Measurements from ENCODE around the gene GPAM. TPM values are rescaled to one million over a fixed set of nuclear protein-coding genes. Genes with fewer than 3 reads are reported as not detected.

GPAM gene
- total RNA-seq, 4 donors from 2014 or later, result 1.00 to 6.6 (median 5.8) TPM

DNA sequence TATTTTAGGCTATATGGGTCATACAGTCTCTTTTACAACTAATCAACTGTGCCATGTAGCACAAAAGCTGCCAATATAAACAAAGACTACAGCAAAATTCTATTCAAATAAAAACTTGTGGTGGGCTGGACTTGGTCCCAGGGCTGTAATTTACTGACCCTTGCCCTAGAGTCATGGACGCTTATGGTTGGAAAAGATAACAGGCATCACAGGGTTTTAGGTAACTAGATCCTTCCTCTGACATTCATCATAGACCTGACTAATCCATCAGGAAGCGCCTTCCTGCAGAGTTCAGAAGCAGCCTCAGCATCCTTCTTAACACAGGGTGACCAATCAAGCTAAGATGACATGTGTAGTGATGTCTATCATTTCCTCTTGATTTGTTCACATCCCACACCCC, 40.2 kb upstream of the GPAM start:
- Histone ChIP-seq H3K27me3 (no peaks in the 10 kb centered on the region), H3K27ac (no peak overlapping the region), H3K36me3 (no peaks in the 10 kb centered on the region), H3K4me3 (no peak overlapping the region), H3K9me3 (peaks cover 4 to 6% of the 10 kb centered on the region in 2 donors), H3K4me1 (peaks cover 0 to 4% (median 0%) of the 10 kb centered on the region in 4 donors)
- in situ Hi-C loops (cut with MboI; ENCODE audit: low pct_ligation_motif_present in 1 of 4, low pct_unique_long_range_greater_than_20kb in 1 of 4, low sequenced_read_pairs in 3 of 4) (no loop called here), intact Hi-C loops (cut with DNase I; ENCODE audit: low total_unique reads) (no loop called here)
- TF ChIP-seq POLR2AphosphoS5 (IDR thresholded peaks at IDR 0.05), result no peak
- TF ChIP-seq, protein P1, sequence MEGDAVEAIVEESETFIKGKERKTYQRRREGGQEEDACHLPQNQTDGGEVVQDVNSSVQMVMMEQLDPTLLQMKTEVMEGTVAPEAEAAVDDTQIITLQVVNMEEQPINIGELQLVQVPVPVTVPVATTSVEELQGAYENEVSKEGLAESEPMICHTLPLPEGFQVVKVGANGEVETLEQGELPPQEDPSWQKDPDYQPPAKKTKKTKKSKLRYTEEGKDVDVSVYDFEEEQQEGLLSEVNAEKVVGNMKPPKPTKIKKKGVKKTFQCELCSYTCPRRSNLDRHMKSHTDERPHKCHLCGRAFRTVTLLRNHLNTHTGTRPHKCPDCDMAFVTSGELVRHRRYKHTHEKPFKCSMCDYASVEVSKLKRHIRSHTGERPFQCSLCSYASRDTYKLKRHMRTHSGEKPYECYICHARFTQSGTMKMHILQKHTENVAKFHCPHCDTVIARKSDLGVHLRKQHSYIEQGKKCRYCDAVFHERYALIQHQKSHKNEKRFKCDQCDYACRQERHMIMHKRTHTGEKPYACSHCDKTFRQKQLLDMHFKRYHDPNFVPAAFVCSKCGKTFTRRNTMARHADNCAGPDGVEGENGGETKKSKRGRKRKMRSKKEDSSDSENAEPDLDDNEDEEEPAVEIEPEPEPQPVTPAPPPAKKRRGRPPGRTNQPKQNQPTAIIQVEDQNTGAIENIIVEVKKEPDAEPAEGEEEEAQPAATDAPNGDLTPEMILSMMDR (IDR thresholded peaks at IDR 0.05), result no peak
- TF ChIP-seq POLR2A (IDR thresholded peaks at IDR 0.05), result no peak
- no peak for TF ChIP-seq EP300 (IDR thresholded peaks at IDR 0.05; ENCODE audit: low read depth)
- DNase-seq, result no peak
- 42% methylated on average over 2 of the region's 2 CpGs; no CpG with 5 or more reads in 1 of the 2 donors for WGBS, 2 donors (ENCODE audit: low coverage in 1 of 2)

DNA sequence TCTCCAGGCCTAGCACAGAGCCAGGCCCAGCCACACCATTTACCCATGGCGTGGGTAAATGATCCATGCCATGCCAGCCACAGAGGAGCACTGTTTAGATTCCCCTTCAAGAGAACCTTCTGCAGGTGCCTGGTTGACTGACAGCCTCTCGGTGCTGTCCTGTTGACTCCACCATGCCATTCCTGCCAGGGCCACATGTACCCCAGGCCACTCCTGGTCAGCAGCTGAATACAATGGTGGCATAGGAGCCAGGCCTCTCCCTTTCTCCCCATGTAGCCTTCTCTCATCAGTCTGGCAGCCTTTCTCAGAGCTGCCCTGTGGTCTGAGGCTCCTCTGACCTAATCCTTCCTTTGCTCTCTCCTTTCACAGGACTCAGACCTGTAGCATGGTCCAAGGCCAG, 39.2 kb upstream of the GPAM start:
- whole genome bisulfite sequencing, 2 donors (ENCODE audit: low coverage in 1 of 2), result 90 to 91% methylated on average over 2 of the region's 2 CpGs
- H3K27me3 ChIP-seq, result no peaks in the 10 kb centered on the region
- H3K9me3 ChIP-seq, result peaks cover 4 to 6% of the 10 kb centered on the region in 2 donors
- no peaks in the 10 kb centered on the region for H3K36me3 ChIP-seq
- peaks cover 0 to 4% (median 0%) of the 10 kb centered on the region in 4 donors for H3K4me1 ChIP-seq
- H3K4me3 ChIP-seq, result no peak overlapping the region
- TF ChIP-seq POLR2AphosphoS5 (IDR thresholded peaks at IDR 0.05) (no peak), EP300 (IDR thresholded peaks at IDR 0.05; ENCODE audit: low read depth) (no peak), POLR2A (IDR thresholded peaks at IDR 0.05) (no peak)
- TF ChIP-seq, protein P1 (IDR thresholded peaks at IDR 0.05), result no peak
- in situ Hi-C loops (cut with MboI; ENCODE audit: low pct_ligation_motif_present in 1 of 4, low pct_unique_long_range_greater_than_20kb in 1 of 4, low sequenced_read_pairs in 3 of 4) (no loop called here), intact Hi-C loops (cut with DNase I; ENCODE audit: low total_unique reads) (no loop called here)
- DNase-seq, result no peak
- H3K27ac ChIP-seq, result no peak overlapping the region

GRCh38 chr10:112221545-112221944, 38.0 kb upstream of the GPAM start:
- intact Hi-C loops (cut with DNase I; ENCODE audit: low total_unique reads), result no loop called here
- Histone ChIP-seq H3K36me3 (no peaks in the 10 kb centered on the region), H3K4me3 (no peak overlapping the region), H3K4me1 (peaks cover 0 to 4% (median 0%) of the 10 kb centered on the region in 4 donors), H3K9me3 (peaks cover 4 to 6% of the 10 kb centered on the region in 2 donors), H3K27me3 (no peaks in the 10 kb centered on the region), H3K27ac (no peak overlapping the region)
- in situ Hi-C loops (cut with MboI; ENCODE audit: low pct_ligation_motif_present in 1 of 4, low pct_unique_long_range_greater_than_20kb in 1 of 4, low sequenced_read_pairs in 3 of 4), result no loop called here
- TF ChIP-seq EP300 (IDR thresholded peaks at IDR 0.05; ENCODE audit: low read depth), result no peak
- TF ChIP-seq, protein P1 (IDR thresholded peaks at IDR 0.05), result no peak
- 85 to 88% methylated on average over 3 of the region's 3 CpGs for WGBS, 2 donors (ENCODE audit: low coverage in 1 of 2)
- DNase-seq, result no peak

- Histone ChIP-seq H3K27ac (no peak overlapping the region), H3K4me3 (no peak overlapping the region), H3K27me3 (no peaks in the 10 kb centered on the region), H3K9me3 (peaks cover 4 to 6% of the 10 kb centered on the region in 2 donors), H3K36me3 (no peaks in the 10 kb centered on the region), H3K4me1 (peaks cover 0 to 4% (median 0%) of the 10 kb centered on the region in 4 donors)
- intact Hi-C loops (cut with DNase I; ENCODE audit: low total_unique reads), result no loop called here
- DNase-seq, result no peak
- in situ Hi-C loops (cut with MboI; ENCODE audit: low pct_ligation_motif_present in 1 of 4, low pct_unique_long_range_greater_than_20kb in 1 of 4, low sequenced_read_pairs in 3 of 4), result no loop called here
- WGBS, 2 donors (ENCODE audit: low coverage in 1 of 2), result 88% methylated on average over 2 of the region's 2 CpGs; no CpG with 5 or more reads in 1 of the 2 donors
- no peak for TF ChIP-seq POLR2AphosphoS5 (IDR thresholded peaks at IDR 0.05)
Measured at GRCh38 chr10:112218960-112219359, 35.4 kb upstream of the GPAM start.

DNA sequence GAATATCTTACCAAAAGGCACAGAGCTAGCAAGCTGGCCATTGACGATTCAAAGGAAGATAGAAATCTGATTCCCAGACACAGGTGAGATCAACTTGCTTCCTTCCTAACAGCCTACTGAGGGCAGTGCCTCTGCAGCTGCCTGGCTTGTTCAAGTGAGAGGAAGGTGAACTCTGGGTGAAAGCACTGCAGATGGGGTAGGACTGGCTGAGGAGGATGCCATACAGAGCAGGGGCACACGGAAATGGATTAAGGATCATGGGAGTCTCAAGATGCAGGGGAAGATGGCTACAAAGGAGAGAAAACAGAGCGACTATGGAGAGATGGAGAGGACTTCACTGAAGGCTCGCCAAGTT, 34.4 kb upstream of the GPAM start:
- in situ Hi-C loops (cut with MboI; ENCODE audit: low pct_ligation_motif_present in 1 of 4, low pct_unique_long_range_greater_than_20kb in 1 of 4, low sequenced_read_pairs in 3 of 4), result no loop called here
- intact Hi-C loops (cut with DNase I; ENCODE audit: low total_unique reads), result no loop called here
- Histone ChIP-seq H3K9me3 (peaks cover 4 to 6% of the 10 kb centered on the region in 2 donors), H3K27me3 (no peaks in the 10 kb centered on the region), H3K36me3 (no peaks in the 10 kb centered on the region), H3K4me3 (no peak overlapping the region), H3K4me1 (no peaks in the 10 kb centered on the region), H3K27ac (no peak overlapping the region)
- WGBS, 2 donors (ENCODE audit: low coverage in 1 of 2), result 67 to 74% methylated on average over 4 of the region's 4 CpGs
- TF ChIP-seq, protein P1 (IDR thresholded peaks at IDR 0.05), result no peak
- TF ChIP-seq POLR2AphosphoS5 (IDR thresholded peaks at IDR 0.05), result no peak
- DNase-seq, result no peak

Data from transverse colon (tissue), 4 donors.